Endothelial cell (in vitro differentiated cells): ENCODE data around the gene TOP3A. TPM values are rescaled to one million over a fixed set of nuclear protein-coding genes. Genes with fewer than 3 reads are reported as not detected.
A peak's percentile ranks its signal among the peaks of the same experiment; 100 is the strongest.

Experiments used
- DNase-seq: peaks from one replicate; pipeline ENCODE4 v3.0.0; 2021; ENCODE audit warnings: low spot score
- H3K27ac Mint-ChIP-seq: one replicate; pipeline ENCODE4 v1.8.0; 2021; ENCODE audit warnings: mixed read lengths, inconsistent platforms; ENCODE audit not compliant: unreplicated experiment
- H3K27me3 Mint-ChIP-seq: one replicate; pipeline ENCODE4 v1.8.0; 2021; ENCODE audit warnings: mild to moderate bottlenecking, moderate library complexity, mixed read lengths, inconsistent platforms; ENCODE audit not compliant: unreplicated experiment
- H3K36me3 Mint-ChIP-seq: one replicate; pipeline ENCODE4 v1.8.0; 2021; ENCODE audit warnings: mild to moderate bottlenecking, low read depth, mixed read lengths, inconsistent platforms; ENCODE audit not compliant: unreplicated experiment
- H3K4me1 Mint-ChIP-seq: one replicate; pipeline ENCODE4 v1.8.0; 2021; ENCODE audit warnings: mild to moderate bottlenecking, mixed read lengths, inconsistent platforms; ENCODE audit not compliant: unreplicated experiment
- H3K4me3 Mint-ChIP-seq: one replicate; pipeline ENCODE4 v1.8.0; 2021; ENCODE audit warnings: mild to moderate bottlenecking, mixed read lengths, inconsistent platforms; ENCODE audit not compliant: unreplicated experiment
- H3K9me3 Mint-ChIP-seq: one replicate; pipeline ENCODE4 v1.8.0; 2021; ENCODE audit warnings: mixed read lengths, inconsistent platforms; ENCODE audit not compliant: unreplicated experiment
- total RNA-seq: library from RNA; stranded (reverse); fragmentation: NEBNext Ultra II Directional; extraction: Animal tissue kit (Norgen Biotek cat#: 25700); gene quantifications from one replicate; pipeline ENCODE4 v1.2.1, GENCODE V29; 2021; ENCODE audit not compliant: unreplicated experiment
- TF ChIP-seq, protein P1 (sequence below): fragments of 200-600 bp; sonication (generic); IDR thresholded peaks from one replicate; pipeline ENCODE4 v1.5.0; 2021; ENCODE audit warnings: antibody characterized with exemption; ENCODE audit not compliant: unreplicated experiment

TOP3A gene
- total RNA-seq, 1 donor from 2014 or later = 39.2 TPM

DNA sequence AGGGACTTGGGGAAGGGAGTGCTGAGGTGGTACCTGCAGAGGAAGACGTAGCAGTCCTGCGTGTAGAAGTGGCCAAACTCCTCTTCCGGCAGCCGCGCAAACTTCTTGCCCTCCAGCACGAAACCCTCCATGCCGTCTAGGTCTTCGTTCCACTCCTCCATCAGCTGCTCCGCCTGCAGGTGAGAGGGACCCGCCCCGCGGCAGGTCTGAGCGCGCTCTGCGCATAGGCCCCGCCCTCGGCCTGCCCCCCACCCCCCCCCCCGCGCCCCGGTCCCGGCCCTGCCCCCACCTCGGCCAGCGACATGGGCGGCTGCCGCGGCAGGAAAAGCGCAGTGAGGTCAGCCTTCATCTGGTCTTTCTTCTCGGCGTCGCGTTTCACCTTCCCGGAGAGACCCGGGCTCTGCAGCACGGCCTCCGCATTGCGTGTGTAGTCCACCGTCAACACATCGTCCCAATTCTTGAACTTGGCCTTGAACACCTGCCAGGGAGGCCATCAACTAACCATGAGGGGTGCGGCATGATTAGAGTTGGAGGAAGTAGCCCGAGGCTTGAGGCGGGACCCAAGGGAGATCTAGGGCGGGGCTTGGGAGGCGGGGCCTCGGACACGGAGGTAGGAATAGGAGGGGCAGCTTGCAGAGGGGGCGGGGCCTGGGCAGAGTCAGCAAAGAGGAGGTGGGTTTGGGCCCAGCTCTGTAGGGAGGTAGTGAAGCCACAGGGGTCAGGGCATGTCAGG, 67.7 kb downstream of the TOP3A start:
- Mint-ChIP-seq H3K27ac (peak overlapping the region; percentile 42), H3K27me3 (peaks cover 12% of the 10 kb centered on the region), H3K9me3 (no peaks in the 10 kb centered on the region), H3K36me3 (peaks cover 31% of the 10 kb centered on the region), H3K4me3 (no peak overlapping the region), H3K4me1 (peaks cover 9% of the 10 kb centered on the region)
- DNase-seq = peak; percentile 50
- TF ChIP-seq, protein P1, sequence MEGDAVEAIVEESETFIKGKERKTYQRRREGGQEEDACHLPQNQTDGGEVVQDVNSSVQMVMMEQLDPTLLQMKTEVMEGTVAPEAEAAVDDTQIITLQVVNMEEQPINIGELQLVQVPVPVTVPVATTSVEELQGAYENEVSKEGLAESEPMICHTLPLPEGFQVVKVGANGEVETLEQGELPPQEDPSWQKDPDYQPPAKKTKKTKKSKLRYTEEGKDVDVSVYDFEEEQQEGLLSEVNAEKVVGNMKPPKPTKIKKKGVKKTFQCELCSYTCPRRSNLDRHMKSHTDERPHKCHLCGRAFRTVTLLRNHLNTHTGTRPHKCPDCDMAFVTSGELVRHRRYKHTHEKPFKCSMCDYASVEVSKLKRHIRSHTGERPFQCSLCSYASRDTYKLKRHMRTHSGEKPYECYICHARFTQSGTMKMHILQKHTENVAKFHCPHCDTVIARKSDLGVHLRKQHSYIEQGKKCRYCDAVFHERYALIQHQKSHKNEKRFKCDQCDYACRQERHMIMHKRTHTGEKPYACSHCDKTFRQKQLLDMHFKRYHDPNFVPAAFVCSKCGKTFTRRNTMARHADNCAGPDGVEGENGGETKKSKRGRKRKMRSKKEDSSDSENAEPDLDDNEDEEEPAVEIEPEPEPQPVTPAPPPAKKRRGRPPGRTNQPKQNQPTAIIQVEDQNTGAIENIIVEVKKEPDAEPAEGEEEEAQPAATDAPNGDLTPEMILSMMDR = no peak

DNA sequence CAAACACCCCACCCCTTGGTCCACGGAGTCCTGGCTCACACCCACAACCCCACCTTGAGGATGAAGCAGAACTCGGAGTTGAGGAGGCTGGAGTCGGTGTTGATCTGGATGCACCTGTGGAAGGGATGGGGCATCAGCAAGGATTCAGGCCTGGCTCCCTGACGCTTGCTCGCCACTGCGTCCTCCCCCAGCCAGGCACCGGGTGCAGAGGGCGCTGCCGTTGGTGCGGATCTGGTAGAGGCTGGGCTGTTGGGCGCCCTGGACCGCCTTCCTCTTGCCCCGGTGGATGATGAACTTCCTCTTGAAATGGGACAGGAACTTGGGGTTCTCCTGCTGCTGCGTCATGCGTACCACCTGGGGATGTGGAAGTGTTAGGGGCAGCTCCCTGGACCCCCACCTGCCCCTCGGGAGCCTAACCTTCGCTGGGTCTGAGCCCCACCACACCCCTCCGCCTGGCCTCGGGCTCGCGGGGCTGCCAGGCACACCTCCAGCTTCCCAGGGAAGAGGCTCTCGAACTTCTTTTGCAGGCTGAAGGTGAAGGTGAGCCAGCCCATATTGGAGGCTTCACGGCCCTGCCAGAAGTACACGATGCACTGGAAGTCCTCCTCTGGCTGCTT, 68.6 kb downstream of the TOP3A start:
- H3K36me3 Mint-ChIP-seq = peaks cover 26% of the 10 kb centered on the region

DNA sequence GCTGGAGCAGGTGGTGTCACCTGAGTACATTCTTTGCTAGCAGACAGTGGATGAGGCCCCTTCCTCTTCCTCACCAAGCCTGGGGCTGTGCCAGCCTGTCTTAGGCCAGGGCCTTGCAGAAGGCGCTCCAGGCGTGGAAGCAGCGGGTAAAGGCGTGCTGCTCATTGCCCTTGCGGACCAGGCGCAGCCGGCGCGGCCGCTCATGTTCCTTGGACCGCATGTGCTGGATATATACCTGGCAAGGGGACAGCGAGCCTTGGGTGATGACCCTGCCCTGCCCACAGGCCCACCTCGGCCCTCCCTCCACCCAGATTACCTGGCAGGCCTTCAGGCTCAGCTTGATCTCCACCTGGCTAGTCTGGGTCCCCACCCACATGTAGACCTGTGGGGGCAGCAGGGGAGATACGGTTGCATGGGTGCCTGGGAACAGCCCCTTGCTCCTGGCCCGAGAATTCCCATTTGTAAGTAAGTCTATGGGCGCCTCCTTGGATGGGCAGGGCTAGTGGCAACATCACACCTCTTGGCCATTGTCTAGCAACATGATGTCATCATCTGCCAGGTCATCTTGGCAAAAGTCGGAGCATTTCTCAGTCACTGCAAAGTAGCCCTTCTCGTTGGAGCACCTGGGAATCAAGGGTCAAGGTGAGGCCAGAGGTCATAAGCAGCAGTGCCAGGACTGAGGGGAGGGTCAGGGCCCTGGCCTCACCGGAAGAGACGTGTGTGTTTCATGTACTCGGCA, 69.6 kb downstream of the TOP3A start:
- Mint-ChIP-seq H3K36me3 (peaks cover 18% of the 10 kb centered on the region), H3K4me3 (no peak overlapping the region), H3K4me1 (peaks cover 9% of the 10 kb centered on the region), H3K27me3 (peaks cover 11% of the 10 kb centered on the region), H3K27ac (no peak overlapping the region), H3K9me3 (no peaks in the 10 kb centered on the region)
- no peak for DNase-seq
- TF ChIP-seq, protein P1 = no peak

More for the DNA sequence above, 68.6 kb downstream of the TOP3A start:
- H3K4me1 Mint-ChIP-seq = peaks cover 9% of the 10 kb centered on the region
- H3K4me3 Mint-ChIP-seq = no peak overlapping the region
- H3K27me3 Mint-ChIP-seq = peaks cover 12% of the 10 kb centered on the region
- no peaks in the 10 kb centered on the region for H3K9me3 Mint-ChIP-seq
- TF ChIP-seq, protein P1 = no peak
- H3K27ac Mint-ChIP-seq = no peak overlapping the region
- DNase-seq = no peak

DNA sequence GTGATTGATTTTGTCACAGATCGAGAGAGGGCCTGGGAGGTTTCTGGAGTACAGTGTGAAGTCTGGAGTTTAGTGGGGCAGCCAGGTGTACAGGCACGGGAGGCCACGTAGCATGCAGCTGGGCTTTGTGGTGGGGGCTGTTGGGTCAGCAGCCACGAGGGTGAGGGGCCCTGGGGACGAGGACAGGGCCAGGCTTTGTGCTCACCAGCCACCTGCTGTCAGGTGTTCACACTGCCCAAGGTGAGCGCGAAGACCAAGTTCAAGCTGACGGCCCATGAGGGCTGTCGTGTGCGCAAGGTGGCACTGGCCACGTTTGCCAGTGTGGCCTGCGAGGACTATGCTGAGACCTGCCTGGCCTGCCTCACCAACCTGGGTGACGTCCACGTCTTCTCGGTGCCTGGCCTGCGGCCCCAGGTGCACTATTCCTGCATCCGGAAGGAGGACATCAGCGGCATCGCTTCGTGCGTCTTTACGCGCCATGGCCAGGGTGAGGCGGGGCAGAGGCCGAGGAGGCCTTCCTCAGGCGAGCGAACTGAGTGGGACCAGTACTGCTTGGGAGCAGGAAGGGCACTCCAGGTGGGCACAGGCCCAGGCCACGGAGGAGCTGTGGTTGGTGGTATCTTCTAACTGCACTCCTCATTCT, 73.4 kb downstream of the TOP3A start:
- Mint-ChIP-seq H3K4me1 (no peaks in the 10 kb centered on the region), H3K9me3 (no peaks in the 10 kb centered on the region), H3K4me3 (no peak overlapping the region), H3K36me3 (peaks cover 20% of the 10 kb centered on the region), H3K27me3 (peaks cover 9% of the 10 kb centered on the region), H3K27ac (no peak overlapping the region)
- TF ChIP-seq, protein P1 = no peak
- DNase-seq = no peak
